ENCODE measurements around the gene STX18. TPM values are rescaled to one million over a fixed set of nuclear protein-coding genes. Genes with fewer than 3 reads are reported as not detected.

STX18 gene
- total and polyA plus RNA-seq, 10 of the 15 experiments (the other 5 are each of a cell fraction or from before 2014, with no cell fraction given), result 8.2 to 46.6 (median 31.1) TPM

GRCh38 chr4:4575284-4576211, 33.7 kb upstream of the STX18 start (continued):
- TF ChIP-seq BCL3 (IDR thresholded peaks at IDR 0.05; ENCODE audit: borderline replicate concordance, insufficient read depth, low read depth, low read length, poor library complexity, severe bottlenecking), result no peak
- TF ChIP-seq KLF5 (IDR thresholded peaks at IDR 0.05; ENCODE audit: partially characterized antibody), result no peak
- TF ChIP-seq PAX5 (IDR thresholded peaks at IDR 0.05; ENCODE audit: borderline replicate concordance, low read depth, low read length), result no peak
- no peak for TF ChIP-seq POLR2AphosphoS5 (IDR thresholded peaks at IDR 0.05; ENCODE audit: low read length)
- no peak for TF ChIP-seq IRF3 (IDR thresholded peaks at IDR 0.05)
- no peak for TF ChIP-seq ASH2L (IDR thresholded peaks at IDR 0.05; ENCODE audit: borderline replicate concordance, low read depth)
- no peak for TF ChIP-seq PAX8 (IDR thresholded peaks at IDR 0.05)
- no peak for TF ChIP-seq CHD4 (IDR thresholded peaks at IDR 0.05)
- TF ChIP-seq CHD2 (IDR thresholded peaks at IDR 0.05; ENCODE audit: borderline replicate concordance, low read depth, low read length), result no peak
- no peak for TF ChIP-seq NFYA (IDR thresholded peaks at IDR 0.05; ENCODE audit: borderline replicate concordance, low read depth, low read length)
- TF ChIP-seq KDM1A (IDR thresholded peaks at IDR 0.05; ENCODE audit: borderline replicate concordance), result no peak
- TF ChIP-seq GABPA (IDR thresholded peaks at IDR 0.05; ENCODE audit: low read depth), result no peak
- no peak for TF ChIP-seq ZNF384 (IDR thresholded peaks at IDR 0.05; ENCODE audit: borderline replicate concordance, low read depth, low read length)
- no peak for TF ChIP-seq NFIC (IDR thresholded peaks at IDR 0.05; ENCODE audit: low read depth, low read length)
- TF ChIP-seq MYB (IDR thresholded peaks at IDR 0.05; ENCODE audit: borderline replicate concordance, low read depth, low read length), result no peak
- no peak for TF ChIP-seq ZBED1 (IDR thresholded peaks at IDR 0.05; ENCODE audit: borderline replicate concordance)
- 0 out of 2 replicates have a peak, but pooled peaks have one; percentile 18 for TF ChIP-seq BACH1 (IDR thresholded peaks at IDR 0.05; ENCODE audit: borderline replicate concordance)
- TF ChIP-seq YY1 (IDR thresholded peaks at IDR 0.05; ENCODE audit: low read depth, low read length), result no peak
- no peak for TF ChIP-seq CEBPZ (IDR thresholded peaks at IDR 0.05; ENCODE audit: low read depth, low read length)
- no peak for TF ChIP-seq ZNF24 (IDR thresholded peaks at IDR 0.05)
- no peak for TF ChIP-seq TARDBP (IDR thresholded peaks at IDR 0.05; ENCODE audit: borderline replicate concordance)
- no peak for TF ChIP-seq SMARCA5 (IDR thresholded peaks at IDR 0.05)
- TF ChIP-seq CBFB (IDR thresholded peaks at IDR 0.05; ENCODE audit: low read depth), result no peak
